Endothelial cell of umbilical vein (primary cell): Measurements from ENCODE around the gene DOK1.

ENCODE experiments used
- CTCF ChIP-seq, 2 donors: IDR thresholded peaks; 1 replicate in 1 of 2; 2 replicates in 1 of 2; pipeline ENCODE4 v1.5.1; 2011; ENCODE audit warnings: low read length in 2 of 2, mild to moderate bottlenecking in 2 of 2, moderate library complexity in 2 of 2, control low read depth in 1 of 2, inconsistent platforms in 1 of 2, low read depth in 1 of 2; ENCODE audit not compliant: insufficient read depth in 1 of 2; ENCODE audit errors: extremely low read depth in 1 of 2
- EZH2 ChIP-seq: IDR thresholded peaks from 2 replicates; pipeline ENCODE4 v1.6.1; 2012; ENCODE audit warnings: borderline replicate concordance, low read depth, mild to moderate bottlenecking, moderate library complexity, low read length, inconsistent platforms; ENCODE audit not compliant: severe bottlenecking
- JUN ChIP-seq: IDR thresholded peaks from 2 replicates; pipeline ENCODE4 v1.6.1; 2011; ENCODE audit warnings: borderline replicate concordance, low read depth; ENCODE audit not compliant: insufficient read length, insufficient read depth
- MAX ChIP-seq: IDR thresholded peaks from 2 replicates; pipeline ENCODE4 v1.6.1; 2011; ENCODE audit not compliant: insufficient read depth, insufficient read length
- MYC ChIP-seq: IDR thresholded peaks from one replicate; pipeline ENCODE4 v1.6.1; 2011; ENCODE audit warnings: mild to moderate bottlenecking, low read depth, low read length
- POLR2A ChIP-seq: IDR thresholded peaks from 2 replicates; pipeline ENCODE4 v1.6.1; 2012; ENCODE audit warnings: low read depth, mild to moderate bottlenecking, control low read depth, low read length
- POLR2AphosphoS5 ChIP-seq: IDR thresholded peaks from 2 replicates; pipeline ENCODE4 v1.6.1; 2012; ENCODE audit warnings: low read depth, mild to moderate bottlenecking, control low read depth, low read length, moderate library complexity; ENCODE audit not compliant: insufficient read depth

- TF ChIP-seq CTCF (IDR thresholded peaks at IDR 0.05; ENCODE audit: extremely low read depth in 1 of 2, insufficient read depth in 1 of 2, low read depth in 1 of 2, low read length in 2 of 2) (no peak), EZH2 (no peak), POLR2A (no peak), MYC (no peak), MAX (no peak), POLR2AphosphoS5 (no peak), JUN (no peak)
Measured at GRCh38 chr2:74560591-74560990, 6.1 kb downstream of the DOK1 start.
